Kidney (tissue), 14 donors: ENCODE results near the gene PNKP. TPM values are rescaled to one million over a fixed set of nuclear protein-coding genes. Genes with fewer than 3 reads are reported as not detected.

ENCODE experiments used
- DNase-seq, 5 donors: peaks; one replicate each; pipeline ENCODE4 v3.0.0-alpha.2; 2013 to 2020
- FAIRE-seq: peaks from 2 replicates; lab custom pipeline; 2012; peaks lifted over from hg19 to GRCh38; lab: Jason Lieb, UNC
- H3K27ac ChIP-seq, 2 donors: one replicate each; pipeline ENCODE4 v1.7.0; 2013; ENCODE audit warnings: low read depth in 2 of 2, low read length in 2 of 2, inconsistent platforms in 1 of 2
- H3K27me3 ChIP-seq: one replicate; pipeline ENCODE4 v1.7.1; 2013; ENCODE audit warnings: low read length, inconsistent platforms; ENCODE audit not compliant: control insufficient read depth, insufficient read depth
- H3K36me3 ChIP-seq, 3 donors: one replicate each; pipeline versions ENCODE4 v1.7.0 to v1.7.1; 2013; ENCODE audit warnings: low read length in 3 of 3, control low read depth in 1 of 3, inconsistent platforms in 1 of 3; ENCODE audit not compliant: insufficient read depth in 3 of 3, control insufficient read depth in 2 of 3
- H3K4me1 ChIP-seq, 3 donors: one replicate each; pipeline versions ENCODE4 v1.7.0 to v1.7.1; 2013; ENCODE audit warnings: low read length in 3 of 3, inconsistent platforms in 1 of 3, low read depth in 1 of 3; ENCODE audit not compliant: control insufficient read depth in 2 of 3, insufficient read depth in 2 of 3
- H3K4me3 ChIP-seq, 3 donors: one replicate each; pipeline versions ENCODE4 v1.7.0 to v1.8.1; 2013; ENCODE audit warnings: low read length in 3 of 3, control low read depth in 1 of 3, inconsistent platforms in 1 of 3
- H3K9ac ChIP-seq, 3 donors: one replicate each; pipeline versions ENCODE4 v1.7.0 to v1.7.1; 2013; ENCODE audit warnings: low read length in 3 of 3, control low read depth in 1 of 3, inconsistent platforms in 1 of 3
- H3K9me3 ChIP-seq, 3 donors: one replicate each; pipeline versions ENCODE4 v1.7.0 to v1.7.1; 2013; ENCODE audit warnings: low read length in 3 of 3, control low read depth in 1 of 3, inconsistent platforms in 1 of 3; ENCODE audit not compliant: control insufficient read depth in 2 of 3, insufficient read depth in 1 of 3
- CTCF ChIP-seq: IDR thresholded peaks from 3 replicates; pipeline ENCODE4 v1.5.1; 2012; ENCODE audit warnings: mild to moderate bottlenecking, moderate library complexity, borderline replicate concordance; ENCODE audit not compliant: insufficient read depth; ENCODE audit errors: extremely low read depth
- intact Hi-C: fragments of 100-400 bp; cut with DNase I; formaldehyde crosslinking; loops from one replicate; pipeline ENCODE4 v1.11.1; 2022
- polyA plus RNA-seq: library from polyadenylated mRNA; stranded (reverse); fragments of 350-450 nt; fragmentation: Illumina TruSeq; extraction: RNeasy Lipid Tissue Mini Kit (QIAGEN cat#74804); gene quantifications from one replicate; pipeline ENCODE4 v1.2.3, GENCODE V29; 2014; ENCODE audit warnings: low read depth, low replicate concordance; ENCODE audit not compliant: insufficient read depth
- total RNA-seq: library from RNA; stranded (reverse); fragmentation: NEBNext Ultra II Directional; extraction: Animal tissue kit (Norgen Biotek cat#: 25700); gene quantifications from one replicate; pipeline ENCODE4 v1.2.1, GENCODE V29; 2021
- donor health status: control.
- donor health status: control.
- donor health status: control.
- donor health status: control.
- donor health status: control.
- donor health status: DM: yes; HTN: yes; CAD: no.
- donor health status: Normal renal cell carcinoma (clear cell type).

PNKP gene
- total and polyA plus RNA-seq, 2 donors from 2014 or later: 45.5 to 101 TPM

- H3K4me3 ChIP-seq: peak overlapping the region; percentile 84 to 100 (median 97)
- no peak for TF ChIP-seq CTCF
- no peak for FAIRE-seq
- H3K27me3 ChIP-seq: no peaks in the 10 kb centered on the region
- peaks cover 7 to 19% (median 8%) of the 10 kb centered on the region in 3 donors for H3K4me1 ChIP-seq
- no peaks in the 10 kb centered on the region for H3K9me3 ChIP-seq
- intact Hi-C loops: no loop called here
- DNase-seq: no peak
- peak overlapping the region in 1 of 3 donors; percentile 99 for H3K9ac ChIP-seq
- H3K36me3 ChIP-seq: no peaks in the 10 kb centered on the region
- H3K27ac ChIP-seq: peak overlapping the region in 1 of 2 donors; percentile 14
These were observed 53.4 kb downstream of the PNKP start for GRCh38 chr19:49814010-49814409.

- H3K27me3 ChIP-seq: no peaks in the 10 kb centered on the region
- H3K27ac ChIP-seq: peak within 1 kb of the TSS; percentile 89 to 94
- H3K4me1 ChIP-seq: peaks cover 7 to 15% (median 8%) of the 10 kb centered on the region in 3 donors
- H3K9me3 ChIP-seq: no peaks in the 10 kb centered on the region
- H3K9ac ChIP-seq: peak within 1 kb of the TSS; percentile 66 to 99 (median 86)
- FAIRE-seq (peak; percentile 97), DNase-seq (peak; percentile 99)
- intact Hi-C loops: no loop called here
- peak within 1 kb of the TSS; percentile 84 to 100 (median 97) for H3K4me3 ChIP-seq
- peak; percentile 23 for TF ChIP-seq CTCF
- no peaks in the 10 kb centered on the region for H3K36me3 ChIP-seq
These were observed 54.1 kb downstream of the PNKP start, which contains the start of gene FUZ for GRCh38 chr19:49812997-49813861. FUZ (minus strand) TSS chr19:49813292; CDS start chr19:49813106, 186 bp downstream.

- FAIRE-seq (no peak), DNase-seq (no peak)
- no peak for TF ChIP-seq CTCF
- Histone ChIP-seq H3K9me3 (no peaks in the 10 kb centered on the region), H3K4me3 (peak overlapping the region; percentile 84 to 100 (median 97)), H3K36me3 (no peaks in the 10 kb centered on the region), H3K27me3 (no peaks in the 10 kb centered on the region), H3K27ac (peak overlapping the region; percentile 89 to 94), H3K4me1 (peaks cover 7 to 15% (median 8%) of the 10 kb centered on the region in 3 donors), H3K9ac (peak overlapping the region; percentile 66 to 99 (median 86))
- intact Hi-C loops: no loop called here
These were observed 54.9 kb downstream of the PNKP start for GRCh38 chr19:49812452-49812996.
